H9 (cell line): ENCODE results near the gene SIX5. TPM values are rescaled to one million over a fixed set of nuclear protein-coding genes. Genes with fewer than 3 reads are reported as not detected.

Source experiments
- DNase-seq: peaks from one replicate; pipeline ENCODE4 v3.0.0-alpha.2; 2017
- H2AFZ ChIP-seq: one replicate; pipeline ENCODE4 v1.6.1; 2013; ENCODE audit warnings: mild to moderate bottlenecking, low read length, control low read depth, moderate library complexity
- H2AK5ac ChIP-seq: 2 replicates; pipeline ENCODE4 v1.6.1; 2013; ENCODE audit warnings: low read length, control low read depth, mixed read lengths; ENCODE audit not compliant: insufficient read length
- H2BK120ac ChIP-seq: one replicate; pipeline ENCODE4 v1.6.1; 2013; ENCODE audit warnings: low read depth, mild to moderate bottlenecking, low read length, control low read depth, inconsistent platforms; ENCODE audit not compliant: poor library complexity, severe bottlenecking
- H2BK12ac ChIP-seq: 2 replicates; pipeline ENCODE4 v1.6.1; 2013; ENCODE audit warnings: low read length, control low read depth, mixed read lengths, low read depth; ENCODE audit not compliant: insufficient read length
- H2BK15ac ChIP-seq: 2 replicates; pipeline ENCODE4 v1.6.1; 2013; ENCODE audit warnings: low read depth, low read length, control low read depth
- H2BK20ac ChIP-seq: one replicate; pipeline ENCODE4 v1.6.1; 2013; ENCODE audit warnings: low read depth, mild to moderate bottlenecking, low read length, control low read depth, inconsistent platforms; ENCODE audit not compliant: poor library complexity, severe bottlenecking
- H2BK5ac ChIP-seq: 2 replicates; pipeline ENCODE4 v1.6.1; 2013; ENCODE audit warnings: low read length, control low read depth, mixed read lengths; ENCODE audit not compliant: insufficient read length
- H3K14ac ChIP-seq: 2 replicates; pipeline ENCODE4 v1.6.1; 2013; ENCODE audit warnings: low read length, control low read depth; ENCODE audit not compliant: insufficient read depth
- H3K18ac ChIP-seq: 2 replicates; pipeline ENCODE4 v1.6.1; 2013; ENCODE audit warnings: low read depth, mild to moderate bottlenecking, mixed read lengths, low read length, control low read depth; ENCODE audit not compliant: insufficient read length
- H3K23ac ChIP-seq: 2 replicates; pipeline ENCODE4 v1.6.1; 2013; ENCODE audit warnings: low read length, control low read depth, mixed read lengths, low read depth; ENCODE audit not compliant: insufficient read length
- H3K23me2 ChIP-seq: 2 replicates; pipeline ENCODE4 v1.6.1; 2013; ENCODE audit warnings: low read depth, mild to moderate bottlenecking, mixed read lengths, low read length, control low read depth; ENCODE audit not compliant: insufficient read length, poor library complexity, severe bottlenecking
- H3K27ac ChIP-seq: 2 replicates; pipeline ENCODE4 v1.5.1; 2013; ENCODE audit warnings: low read length, control low read depth, mixed read lengths, low read depth; ENCODE audit not compliant: insufficient read length
- H3K27me3 ChIP-seq: 2 replicates; pipeline ENCODE4 v1.6.1; 2013; ENCODE audit warnings: low read length, control low read depth, inconsistent platforms; ENCODE audit not compliant: insufficient read depth
- H3K4ac ChIP-seq: 2 replicates; pipeline ENCODE4 v1.6.1; 2013; ENCODE audit warnings: low read depth, mild to moderate bottlenecking, control low read depth, inconsistent platforms, low read length, moderate library complexity
- H3K4me1 ChIP-seq: 2 replicates; pipeline ENCODE4 v1.6.1; 2013; ENCODE audit warnings: low read length, control low read depth, inconsistent platforms; ENCODE audit not compliant: insufficient read depth
- H3K4me2 ChIP-seq: 2 replicates; pipeline ENCODE4 v1.6.1; 2013; ENCODE audit warnings: low read length, control low read depth, mixed read lengths; ENCODE audit not compliant: insufficient read length, insufficient read depth
- H3K56ac ChIP-seq: 2 replicates; pipeline ENCODE4 v1.6.1; 2013; ENCODE audit warnings: low read depth, mild to moderate bottlenecking, mixed read lengths, low read length, control low read depth; ENCODE audit not compliant: insufficient read length
- H3K79me1 ChIP-seq: 2 replicates; pipeline ENCODE4 v1.6.1; 2013; ENCODE audit warnings: low read depth, mild to moderate bottlenecking, moderate library complexity, low read length, control low read depth, inconsistent platforms; ENCODE audit not compliant: insufficient read depth, poor library complexity, severe bottlenecking
- H3K79me2 ChIP-seq: 2 replicates; pipeline ENCODE4 v1.6.1; 2013; ENCODE audit warnings: low read length, control low read depth, inconsistent platforms; ENCODE audit not compliant: insufficient read depth
- H3K9ac ChIP-seq: 2 replicates; pipeline ENCODE4 v1.6.1; 2013; ENCODE audit warnings: low read length, control low read depth, mixed read lengths; ENCODE audit not compliant: insufficient read length; ENCODE audit errors: extremely low read depth
- H3K9me3 ChIP-seq: one replicate; pipeline ENCODE4 v1.6.1; 2013; ENCODE audit warnings: low read depth, low read length, inconsistent platforms; ENCODE audit not compliant: control insufficient read depth
- H3T11ph ChIP-seq: one replicate; pipeline ENCODE4 v1.6.1; 2013; ENCODE audit warnings: mild to moderate bottlenecking, low read length, control low read depth, inconsistent platforms
- H4K20me1 ChIP-seq: one replicate; pipeline ENCODE4 v1.6.1; 2013; ENCODE audit not compliant: control insufficient read depth, insufficient read length, insufficient read depth
- H4K5ac ChIP-seq: 2 replicates; pipeline ENCODE4 v1.6.1; 2013; ENCODE audit warnings: low read depth, mild to moderate bottlenecking, mixed read lengths, low read length, control low read depth; ENCODE audit not compliant: insufficient read length
- H4K8ac ChIP-seq: replicated peaks from 2 replicates; pipeline ENCODE4 v1.6.1; 2013; ENCODE audit warnings: low read length, control low read depth, mixed read lengths, low read depth; ENCODE audit not compliant: insufficient read length
- H4K91ac ChIP-seq: 2 replicates; pipeline ENCODE4 v1.6.1; 2013; ENCODE audit warnings: low read depth, mild to moderate bottlenecking, moderate library complexity, mixed read lengths, low read length, control low read depth; ENCODE audit not compliant: insufficient read length
- H3K27ac Mint-ChIP-seq, 3 experiments: 2 replicates in 2 of 3; 3 replicates in 1 of 3; pipeline ENCODE4 v1.8.0; 2020 to 2021; ENCODE audit warnings: mixed read lengths in 3 of 3, mild to moderate bottlenecking in 1 of 3, moderate library complexity in 1 of 3
- H3K27me3 Mint-ChIP-seq: 2 replicates; pipeline ENCODE4 v1.8.0; 2021; ENCODE audit warnings: low read depth, mild to moderate bottlenecking, moderate library complexity, mixed read lengths
- H3K36me3 Mint-ChIP-seq, 3 experiments: 2 replicates in 2 of 3; 3 replicates in 1 of 3; pipeline ENCODE4 v1.8.0; 2020 to 2021; ENCODE audit warnings: low read depth in 3 of 3, mixed read lengths in 3 of 3; ENCODE audit not compliant: insufficient read depth in 1 of 3
- H3K4me1 Mint-ChIP-seq, 2 experiments: 2 replicates each; pipeline ENCODE4 v1.8.0; 2020; ENCODE audit warnings: mixed read lengths in 2 of 2
- H3K4me3 Mint-ChIP-seq, 2 experiments: 2 replicates in 1 of 2; 3 replicates in 1 of 2; pipeline ENCODE4 v1.8.0; 2020 to 2021; ENCODE audit warnings: mild to moderate bottlenecking in 2 of 2, mixed read lengths in 2 of 2, moderate library complexity in 1 of 2
- H3K9me3 Mint-ChIP-seq, 2 experiments: 2 replicates in 1 of 2; 3 replicates in 1 of 2; pipeline ENCODE4 v1.8.0; 2020; ENCODE audit warnings: mild to moderate bottlenecking in 2 of 2, mixed read lengths in 2 of 2, moderate library complexity in 1 of 2
- CTCF ChIP-seq: fragments of 200-600 bp; sonication (generic); conservative IDR thresholded peaks from 3 replicates; pipeline ENCODE4 v1.8.0; 2021; ENCODE audit warnings: antibody characterized with exemption, mild to moderate bottlenecking
- WGBS: extraction: QIAGEN DNeasy Blood & Tissue Kit; methylation state at CpG from one replicate; pipeline ENCODE4 v1.1.7; 2013; ENCODE audit warnings: missing lambda C conversion rate, low lambda C conversion rate, mixed read lengths; ENCODE audit not compliant: insufficient read length; ENCODE audit errors: extremely low coverage; 5-methylcytosine and 5-hydroxymethylcytosine counted together
- total RNA-seq: library from RNA; stranded (reverse); gene quantifications from 2 replicates; pipeline ENCODE4 v1.2.1, GENCODE V29; 2021

The SIX5 gene
- total RNA-seq, 1 experiment from 2014 or later: 41.7 TPM

DNA sequence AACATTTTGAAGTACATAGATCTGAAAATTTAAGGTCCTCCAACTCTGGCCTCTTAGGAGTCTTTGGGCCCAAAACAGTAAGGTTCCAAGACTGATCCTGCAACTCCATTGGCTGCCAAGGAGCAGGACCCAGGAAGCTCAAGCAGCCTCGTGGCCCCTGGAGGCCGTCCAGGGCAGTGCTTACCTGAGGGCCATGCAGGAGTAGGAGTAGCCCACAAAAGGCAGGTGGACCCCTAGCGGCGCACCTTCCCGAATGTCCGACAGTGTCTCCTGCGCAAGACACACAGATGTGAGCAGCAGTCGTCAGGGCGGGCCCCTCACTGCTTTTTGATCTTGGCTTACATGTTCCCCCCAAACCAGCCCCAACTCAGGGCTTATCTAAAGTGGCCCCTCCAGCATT lies 5.7 kb upstream of the SIX5 start:
- H3K14ac ChIP-seq: no peak overlapping the region
- H2BK5ac ChIP-seq: no peak overlapping the region
- H4K20me1 ChIP-seq: no peaks in the 10 kb centered on the region
- H3K4ac ChIP-seq: no peak overlapping the region
- Mint-ChIP-seq H3K27me3 (peaks cover 5% of the 10 kb centered on the region), H3K27ac (peak overlapping the region in 1 of 3 experiments; percentile 55; a peak in 2 of 7 replicates), H3K4me1 (peaks cover 16 to 23% of the 10 kb centered on the region in 2 experiments), H3K36me3 (peaks cover 15 to 55% (median 43%) of the 10 kb centered on the region in 3 experiments; a peak in 6 of 7 replicates), H3K9me3 (no peaks in the 10 kb centered on the region), H3K4me3 (no peak overlapping the region; a peak in 1 of 5 replicates)
- H3K56ac ChIP-seq: no peak overlapping the region
- no peak overlapping the region for H3T11ph ChIP-seq
- no peak overlapping the region for H4K91ac ChIP-seq
- no peak overlapping the region for H2AK5ac ChIP-seq
- no peak overlapping the region for H4K8ac ChIP-seq
- H2AFZ ChIP-seq: no peak overlapping the region
- no peak overlapping the region for H3K27ac ChIP-seq
- H2BK15ac ChIP-seq: no peak overlapping the region
- H3K23me2 ChIP-seq: peaks cover 8% of the 10 kb centered on the region
- H2BK120ac ChIP-seq: no peak overlapping the region
- H3K9ac ChIP-seq: no peak overlapping the region
- TF ChIP-seq CTCF: peak; percentile 69
- no peaks in the 10 kb centered on the region for H3K27me3 ChIP-seq
- no peak overlapping the region for H3K23ac ChIP-seq
- WGBS: no CpG with 5 or more reads among the region's 9 CpGs
- no peak overlapping the region for H2BK20ac ChIP-seq
- no peaks in the 10 kb centered on the region for H3K79me2 ChIP-seq
- DNase-seq: peak; percentile 94
- no peak overlapping the region for H4K5ac ChIP-seq
- no peak overlapping the region for H3K18ac ChIP-seq
- no peaks in the 10 kb centered on the region for H3K9me3 ChIP-seq
- no peak overlapping the region for H2BK12ac ChIP-seq
- no peaks in the 10 kb centered on the region for H3K79me1 ChIP-seq
- no peaks in the 10 kb centered on the region for H3K4me1 ChIP-seq
- H3K4me2 ChIP-seq: no peak overlapping the region
